ENCODE results near the gene REEP5. TPM values are rescaled to one million over a fixed set of nuclear protein-coding genes. Genes with fewer than 3 reads are reported as not detected.

Gene REEP5
- total RNA-seq, 1 donor from 2014 or later = 66.4 TPM

DNA sequence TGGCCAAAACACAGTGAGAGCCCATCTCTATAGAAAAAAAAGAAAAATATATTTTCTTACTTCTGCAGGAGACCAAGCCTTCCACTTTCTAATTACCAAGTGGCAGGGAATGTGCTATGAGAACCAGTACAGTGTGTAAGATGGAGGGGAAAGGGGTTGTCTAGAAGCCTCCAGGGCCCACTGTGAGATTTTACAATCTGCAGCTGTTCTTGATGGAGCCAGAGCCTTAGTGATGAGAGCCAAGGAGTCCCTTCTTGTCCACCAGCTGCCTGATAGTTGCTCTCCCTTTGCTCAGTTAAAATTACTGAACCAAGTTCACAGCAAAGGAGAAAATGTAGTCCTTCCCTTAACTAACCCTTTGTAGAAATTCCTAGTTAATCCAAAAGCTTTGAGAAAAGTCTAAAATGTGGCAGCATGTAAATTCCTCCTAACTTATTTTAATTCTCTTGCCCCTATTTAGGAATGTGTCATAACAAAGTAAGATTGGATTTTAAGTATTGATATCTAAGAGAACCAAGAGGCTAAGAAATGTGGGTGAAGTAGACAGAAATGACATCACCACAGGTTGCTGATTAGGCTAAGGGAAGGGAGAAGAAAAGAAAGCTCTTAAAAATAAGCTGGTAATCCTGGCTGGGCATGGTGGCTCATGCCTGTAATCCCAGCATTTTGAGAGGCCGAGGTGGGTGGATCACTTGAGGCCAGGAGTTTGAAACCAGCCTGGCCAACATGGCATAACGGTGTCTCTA is 41.6 kb downstream of the REEP5 start:
- Mint-ChIP-seq H3K27me3 (ENCODE audit: unreplicated experiment) (no peaks in the 10 kb centered on the region), H3K27ac (ENCODE audit: unreplicated experiment) (no peak overlapping the region), H3K4me3 (ENCODE audit: unreplicated experiment) (no peak overlapping the region), H3K9me3 (ENCODE audit: unreplicated experiment) (no peaks in the 10 kb centered on the region), H3K4me1 (ENCODE audit: unreplicated experiment) (peaks cover 16% of the 10 kb centered on the region), H3K36me3 (ENCODE audit: unreplicated experiment) (peaks cover 23% of the 10 kb centered on the region)
- TF ChIP-seq, protein P1, sequence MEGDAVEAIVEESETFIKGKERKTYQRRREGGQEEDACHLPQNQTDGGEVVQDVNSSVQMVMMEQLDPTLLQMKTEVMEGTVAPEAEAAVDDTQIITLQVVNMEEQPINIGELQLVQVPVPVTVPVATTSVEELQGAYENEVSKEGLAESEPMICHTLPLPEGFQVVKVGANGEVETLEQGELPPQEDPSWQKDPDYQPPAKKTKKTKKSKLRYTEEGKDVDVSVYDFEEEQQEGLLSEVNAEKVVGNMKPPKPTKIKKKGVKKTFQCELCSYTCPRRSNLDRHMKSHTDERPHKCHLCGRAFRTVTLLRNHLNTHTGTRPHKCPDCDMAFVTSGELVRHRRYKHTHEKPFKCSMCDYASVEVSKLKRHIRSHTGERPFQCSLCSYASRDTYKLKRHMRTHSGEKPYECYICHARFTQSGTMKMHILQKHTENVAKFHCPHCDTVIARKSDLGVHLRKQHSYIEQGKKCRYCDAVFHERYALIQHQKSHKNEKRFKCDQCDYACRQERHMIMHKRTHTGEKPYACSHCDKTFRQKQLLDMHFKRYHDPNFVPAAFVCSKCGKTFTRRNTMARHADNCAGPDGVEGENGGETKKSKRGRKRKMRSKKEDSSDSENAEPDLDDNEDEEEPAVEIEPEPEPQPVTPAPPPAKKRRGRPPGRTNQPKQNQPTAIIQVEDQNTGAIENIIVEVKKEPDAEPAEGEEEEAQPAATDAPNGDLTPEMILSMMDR (IDR thresholded peaks at IDR 0.05) = no peak
- DNase-seq (ENCODE audit: extremely low spot score, unreplicated experiment) = no peak

DNA sequence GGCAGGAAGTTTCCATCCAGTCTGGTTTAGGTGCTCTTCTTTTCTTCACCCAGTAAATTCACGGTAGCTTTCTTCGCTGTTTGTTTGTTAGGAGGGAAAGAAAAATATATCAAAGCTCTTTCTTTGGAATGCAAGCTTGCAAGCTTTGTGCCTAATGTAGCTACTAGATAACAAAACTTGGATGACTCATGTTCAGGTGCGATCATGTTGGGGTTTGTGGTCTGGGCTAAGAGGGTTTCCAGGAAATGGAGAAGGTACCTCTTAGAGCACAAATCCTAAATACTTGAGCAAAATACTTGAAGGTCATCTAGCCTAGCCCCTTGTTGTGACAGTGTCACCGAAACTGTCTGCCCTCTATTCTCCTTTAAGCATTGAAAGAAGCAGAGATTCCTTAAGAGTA is 43.3 kb downstream of the REEP5 start:
- DNase-seq (ENCODE audit: extremely low spot score, unreplicated experiment) = no peak
- H3K27me3 Mint-ChIP-seq (ENCODE audit: unreplicated experiment) = no peaks in the 10 kb centered on the region
- H3K27ac Mint-ChIP-seq (ENCODE audit: unreplicated experiment) = peak overlapping the region; percentile 27
- H3K9me3 Mint-ChIP-seq (ENCODE audit: unreplicated experiment) = no peaks in the 10 kb centered on the region
- H3K36me3 Mint-ChIP-seq (ENCODE audit: unreplicated experiment) = peaks cover 16% of the 10 kb centered on the region
- TF ChIP-seq, protein P1 (IDR thresholded peaks at IDR 0.05) = no peak
- H3K4me3 Mint-ChIP-seq (ENCODE audit: unreplicated experiment) = no peak overlapping the region
- peaks cover 16% of the 10 kb centered on the region for H3K4me1 Mint-ChIP-seq (ENCODE audit: unreplicated experiment)

DNA sequence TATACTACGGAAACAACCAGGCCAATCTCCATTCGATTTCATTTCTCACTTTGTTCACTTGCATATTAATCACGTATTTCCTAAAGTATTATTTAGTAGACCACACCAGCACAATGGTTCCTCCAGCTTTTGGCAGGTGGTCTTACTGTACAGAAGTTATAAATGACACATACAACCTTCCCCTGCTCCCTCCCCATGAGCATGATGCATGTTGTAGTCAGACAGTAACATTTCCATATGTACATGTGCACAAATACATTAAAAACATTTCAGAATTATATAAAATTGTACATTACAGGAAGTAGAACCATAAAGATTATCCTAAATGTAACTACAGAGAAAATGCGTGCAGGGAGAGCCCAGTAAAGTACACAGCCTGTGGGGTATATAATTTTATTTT is 43.9 kb downstream of the REEP5 start:
- Mint-ChIP-seq H3K4me3 (ENCODE audit: unreplicated experiment) (no peak overlapping the region), H3K27me3 (ENCODE audit: unreplicated experiment) (no peaks in the 10 kb centered on the region), H3K36me3 (ENCODE audit: unreplicated experiment) (peaks cover 16% of the 10 kb centered on the region), H3K4me1 (ENCODE audit: unreplicated experiment) (peaks cover 17% of the 10 kb centered on the region), H3K27ac (ENCODE audit: unreplicated experiment) (peak overlapping the region; percentile 8), H3K9me3 (ENCODE audit: unreplicated experiment) (no peaks in the 10 kb centered on the region)
- TF ChIP-seq, protein P1 (IDR thresholded peaks at IDR 0.05) = no peak
- DNase-seq (ENCODE audit: extremely low spot score, unreplicated experiment) = no peak

DNA sequence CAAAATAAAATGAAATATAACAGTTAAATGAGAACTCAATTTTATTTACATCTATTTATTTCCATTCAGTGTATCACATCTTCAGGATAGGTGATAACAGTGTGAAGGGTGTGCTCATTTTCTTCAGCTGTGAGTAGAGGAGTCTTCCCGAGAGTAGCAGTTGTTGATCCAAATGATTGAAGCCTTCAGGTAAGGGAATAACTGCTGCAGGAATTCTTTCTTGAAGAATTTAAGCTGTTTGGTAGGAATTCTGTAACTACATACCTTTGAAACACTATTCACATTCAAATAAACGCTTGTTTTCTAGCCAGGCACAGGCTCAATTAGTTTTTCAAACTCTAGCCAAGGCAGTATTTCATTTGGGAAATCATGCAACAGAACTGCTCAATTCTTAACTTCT is 45.7 kb downstream of the REEP5 start:
- Mint-ChIP-seq H3K4me1 (ENCODE audit: unreplicated experiment) (peaks cover 23% of the 10 kb centered on the region), H3K36me3 (ENCODE audit: unreplicated experiment) (peaks cover 16% of the 10 kb centered on the region), H3K27ac (ENCODE audit: unreplicated experiment) (no peak overlapping the region), H3K9me3 (ENCODE audit: unreplicated experiment) (no peaks in the 10 kb centered on the region), H3K4me3 (ENCODE audit: unreplicated experiment) (no peak overlapping the region), H3K27me3 (ENCODE audit: unreplicated experiment) (no peaks in the 10 kb centered on the region)
- TF ChIP-seq, protein P1 (IDR thresholded peaks at IDR 0.05) = no peak
- no peak for DNase-seq (ENCODE audit: extremely low spot score, unreplicated experiment)

DNA sequence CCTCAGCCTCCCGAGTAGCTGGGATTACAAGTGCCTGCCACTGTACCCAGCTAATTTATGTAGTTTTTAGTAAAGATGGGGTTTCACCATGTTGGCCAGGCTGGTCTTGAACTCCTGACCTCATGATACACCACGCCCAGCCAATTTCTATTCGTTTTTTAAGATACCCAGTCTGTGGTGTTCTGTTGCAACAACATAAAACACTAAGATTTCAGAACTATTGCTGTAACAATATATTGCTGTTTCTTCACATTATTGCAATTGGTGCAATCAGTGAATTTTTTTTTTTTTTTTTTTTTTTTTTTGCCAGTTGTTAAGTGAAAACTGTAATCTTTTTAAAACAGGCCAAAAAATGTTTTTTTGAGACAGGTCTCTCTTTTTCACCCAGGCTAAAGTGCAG is 51.1 kb downstream of the REEP5 start:
- TF ChIP-seq, protein P1 (IDR thresholded peaks at IDR 0.05) = no peak
- no peak for DNase-seq (ENCODE audit: extremely low spot score, unreplicated experiment)
- Mint-ChIP-seq H3K4me1 (ENCODE audit: unreplicated experiment) (peaks cover 7% of the 10 kb centered on the region), H3K9me3 (ENCODE audit: unreplicated experiment) (no peaks in the 10 kb centered on the region), H3K4me3 (ENCODE audit: unreplicated experiment) (no peak overlapping the region), H3K27ac (ENCODE audit: unreplicated experiment) (no peak overlapping the region), H3K36me3 (ENCODE audit: unreplicated experiment) (peaks cover 27% of the 10 kb centered on the region), H3K27me3 (ENCODE audit: unreplicated experiment) (no peaks in the 10 kb centered on the region)
